HepG2 (cell line): ENCODE data around the gene DNAJC9. TPM values are rescaled to one million over a fixed set of nuclear protein-coding genes. Genes with fewer than 3 reads are reported as not detected.

Experiments
- ATAC-seq: fragments of 200-7000 bp; cut with Tn5 transposase; 3 replicates; pipeline ENCODE4 v1.9.1; 2020; ENCODE audit warnings: mild to moderate bottlenecking, moderate library complexity
- BruUV-seq: library from RNA; stranded (reverse); fragments of 400-500 nt; replicated peaks from 2 replicates; lab custom pipeline; 2021; lab: Mats Ljungman, UMichigan
- CTCF ChIA-PET: fragments of 300-600 bp; formaldehyde crosslinking; extraction: SDS; loops from one replicate; lab custom pipeline; 2021; ENCODE audit warnings: low total read pairs, inconsistent platforms, low intra/inter-chr PET ratio; lab: Yijun Ruan, JAX
- POLR2A ChIA-PET: fragments of 350-600 bp; sonication (Branson Sonifier 250); formaldehyde crosslinking; loops from one replicate; lab custom pipeline; 2020; ENCODE audit warnings: antibody characterized with exemption, inconsistent platforms; lab: Yijun Ruan, JAX
- DNase-seq: peaks from one replicate; pipeline ENCODE4 v3.0.0-alpha.2; 2015; ENCODE audit warnings: low spot score
- FAIRE-seq: peaks from 3 replicates; lab custom pipeline; 2011; peaks lifted over from hg19 to GRCh38; lab: Jason Lieb, UNC
- H2AFZ ChIP-seq: one replicate; pipeline ENCODE4 v1.6.1; 2011; ENCODE audit warnings: low read length, inconsistent platforms
- H3K27ac ChIP-seq: fragments of 300-600 bp; 3 replicates; pipeline ENCODE4 v1.8.0; 2011; ENCODE audit warnings: mixed run types, mild to moderate bottlenecking, mixed read lengths, low read length, inconsistent platforms; ENCODE audit not compliant: insufficient read depth; ENCODE audit errors: extremely low read length
- H3K27me3 ChIP-seq, 2 experiments: fragments of 200-600 bp in 1 of 2; 2 replicates in 1 of 2; 3 replicates in 1 of 2; pipeline versions ENCODE4 v1.6.0 to v1.8.0; 2011; ENCODE audit warnings: low read length in 2 of 2, mild to moderate bottlenecking in 2 of 2, moderate library complexity in 2 of 2, inconsistent platforms in 1 of 2; ENCODE audit not compliant: insufficient read depth in 2 of 2, control insufficient read depth in 1 of 2
- H3K36me3 ChIP-seq, 2 experiments: fragments of 200-600 bp in 1 of 2; replicated peaks in 1 of 2; 2 replicates in 1 of 2; 3 replicates in 1 of 2; pipeline versions ENCODE4 v1.5.1 to v1.8.0; 2011; ENCODE audit warnings: low read length in 2 of 2, inconsistent platforms in 1 of 2; ENCODE audit not compliant: insufficient read depth in 2 of 2, control insufficient read depth in 1 of 2
- H3K4me1 ChIP-seq: 2 replicates; pipeline ENCODE4 v1.5.1; 2012; ENCODE audit warnings: low read length, inconsistent platforms; ENCODE audit not compliant: insufficient read depth
- H3K4me2 ChIP-seq: 2 replicates; pipeline ENCODE4 v1.6.0; 2011; ENCODE audit warnings: low read depth, low read length, inconsistent platforms
- H3K4me3 ChIP-seq, 3 experiments: fragments of 200-600 bp in 1 of 3; sonication (generic), shearing (Covaris generic) in 1 of 3; replicated peaks in 1 of 3; 2 replicates each; pipeline ENCODE4 v1.5.1; 2011 to 2016; ENCODE audit warnings: low read length in 3 of 3, inconsistent platforms in 2 of 3, low read depth in 2 of 3, mild to moderate bottlenecking in 2 of 3, control low read depth in 1 of 3, mixed read lengths in 1 of 3; ENCODE audit not compliant: insufficient read depth in 1 of 3
- H3K79me2 ChIP-seq: one replicate; pipeline ENCODE4 v1.6.1; 2011; ENCODE audit warnings: low read length, inconsistent platforms; ENCODE audit not compliant: insufficient read depth
- H3K9ac ChIP-seq: 2 replicates; pipeline ENCODE4 v1.6.0; 2011; ENCODE audit warnings: mild to moderate bottlenecking, low read depth, low read length, inconsistent platforms; ENCODE audit not compliant: insufficient read depth
- H3K9me3 ChIP-seq: 2 replicates; pipeline ENCODE4 v1.5.1; 2012; ENCODE audit warnings: mild to moderate bottlenecking, low read length
- H4K20me1 ChIP-seq: 2 replicates; pipeline ENCODE4 v1.6.0; 2011; ENCODE audit warnings: inconsistent platforms, mild to moderate bottlenecking, low read length, moderate library complexity; ENCODE audit not compliant: insufficient read depth
- HOXA9 ChIP-seq: sonication (generic); formaldehyde crosslinking; IDR thresholded peaks from 2 replicates; pipeline ENCODE4 v1.8.1; 2022; ENCODE audit warnings: missing genetic modification reagents, mild to moderate bottlenecking, moderate library complexity, borderline replicate concordance
- ISL2 ChIP-seq: sonication (generic); formaldehyde crosslinking; IDR thresholded peaks from 2 replicates; pipeline ENCODE4 v1.5.0; 2020; ENCODE audit warnings: missing genetic modification reagents
- KLF6 ChIP-seq: IDR thresholded peaks from 2 replicates; pipeline ENCODE4 v1.8.0; 2016; ENCODE audit warnings: missing biosample characterization, missing genetic modification reagents
- MTA3 ChIP-seq: sonication (generic); formaldehyde crosslinking; IDR thresholded peaks from 2 replicates; pipeline ENCODE4 v1.4.0; 2020; ENCODE audit warnings: missing genetic modification reagents
- NPAS2 ChIP-seq: sonication (generic); formaldehyde crosslinking; IDR thresholded peaks from 2 replicates; pipeline ENCODE4 v1.8.0; 2022; ENCODE audit warnings: mild to moderate bottlenecking, missing genetic modification reagents, borderline replicate concordance
- ZNF3 ChIP-seq: IDR thresholded peaks from 2 replicates; pipeline ENCODE4 v1.7.0; 2017; ENCODE audit warnings: inconsistent platforms
- ZNF468 ChIP-seq: sonication (generic); formaldehyde crosslinking; IDR thresholded peaks from 2 replicates; pipeline ENCODE4 v1.8.0; 2022; ENCODE audit warnings: mild to moderate bottlenecking, moderate library complexity, missing genetic modification reagents
- ZNF558 ChIP-seq: sonication (generic); formaldehyde crosslinking; IDR thresholded peaks from 2 replicates; pipeline ENCODE4 v1.9.0; 2022; ENCODE audit warnings: mild to moderate bottlenecking, missing genetic modification reagents, borderline replicate concordance
- ZNF616 ChIP-seq: sonication (generic); formaldehyde crosslinking; IDR thresholded peaks from 2 replicates; pipeline ENCODE4 v1.5.0; 2020; ENCODE audit warnings: low read depth, mild to moderate bottlenecking, missing genetic modification reagents
- WGBS: methylation state at CpG from one replicate; pipeline ENCODE4 v1.1.6; 2017; ENCODE audit warnings: low lambda C conversion rate; 5-methylcytosine and 5-hydroxymethylcytosine counted together
- in situ Hi-C: cut with HindIII; loops from 2 replicates; pipeline ENCODE4 v1.10.0; 2017; ENCODE audit warnings: low pct_unique_long_range_greater_than_20kb; ENCODE audit not compliant: extremely low pct_ligation_motif_present
- intact Hi-C: fragments of 100-400 bp; cut with micrococcal nuclease; formaldehyde crosslinking; loops from one replicate; pipeline ENCODE4 v1.10.0; 2022; ENCODE audit not compliant: unreplicated experiment
- polyA plus RNA-seq, 8 experiments: library from polyadenylated mRNA; depleted of rRNA in 3 of 8; stranded (reverse) in 7 of 8; unstranded in 1 of 8; fragments of >200 nt; fragmentation: Illumina TruSeq in 4 of 8; extraction: Trizol in 4 of 8; gene quantifications; 2 replicates each; pipeline versions ENCODE4 v1.2.1 to v1.2.3, GENCODE V29; 2011 to 2016; ENCODE audit warnings: low read depth in 4 of 8, missing spikeins in 1 of 8, mixed read lengths in 1 of 8; ENCODE audit not compliant: insufficient read depth in 1 of 8
- total RNA-seq, 5 experiments: library from RNA; depleted of rRNA; stranded (reverse); fragments of >200 nt; fragmentation: Illumina TruSeq; extraction: Trizol; gene quantifications; 2 replicates each; pipeline ENCODE4 v1.2.3, GENCODE V29; 2016; ENCODE audit warnings: low read depth in 1 of 5
- TF ChIP-seq, protein P1 (sequence below): sonication (generic); formaldehyde crosslinking; IDR thresholded peaks from 2 replicates; pipeline ENCODE4 v1.4.0; 2020; ENCODE audit warnings: missing genetic modification reagents

DNAJC9 gene
- total and polyA plus RNA-seq, 2 of the 13 experiments (the other 11 are each of a cell fraction or from before 2014, with no cell fraction given), result 15.9 to 60.3 TPM

DNA sequence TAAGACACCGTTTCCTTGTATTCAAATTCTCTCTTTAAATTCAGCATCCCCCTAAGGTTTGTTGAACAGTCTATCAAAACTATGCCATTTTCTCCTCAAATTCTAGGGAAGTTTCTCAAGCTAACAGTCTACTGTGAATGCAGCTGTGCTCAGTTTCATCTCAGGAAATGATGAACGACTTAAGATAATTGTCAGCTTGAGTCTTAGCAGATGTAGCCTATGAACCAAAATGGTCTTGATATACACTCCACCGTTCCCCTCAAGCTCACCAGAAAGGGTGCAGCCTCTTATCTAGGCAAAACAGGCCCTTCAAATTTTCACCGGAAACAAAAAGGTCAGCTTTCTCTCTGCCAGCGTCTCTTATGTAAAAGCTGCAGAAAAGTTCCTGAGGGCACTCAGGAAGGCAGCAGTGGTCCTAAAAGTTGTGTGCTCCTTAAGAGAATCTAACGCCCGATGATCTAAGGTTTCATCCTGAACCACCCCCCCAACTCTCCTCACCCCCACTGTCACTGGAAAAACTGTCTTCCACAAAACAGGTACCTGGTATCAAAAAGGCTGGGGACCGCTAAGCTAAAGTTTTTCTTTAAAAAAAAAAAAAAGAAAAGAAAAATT is 2.1 kb downstream of the DNAJC9 start:
- CTCF ChIA-PET, result no interaction called here
- BruUV-seq, result no TSS peak
- Histone ChIP-seq H3K36me3 (peaks cover 4 to 38% of the 10 kb centered on the region in 2 experiments), H2AFZ (no peak overlapping the region), H3K27me3 (no peaks in the 10 kb centered on the region; a peak in 1 of 5 replicates), H4K20me1 (no peaks in the 10 kb centered on the region), H3K27ac (no peak overlapping the region), H3K4me3 (peak overlapping the region; percentile 64 to 97 (median 79); a peak in 5 of 6 replicates), H3K79me2 (peaks cover 31% of the 10 kb centered on the region), H3K9me3 (no peaks in the 10 kb centered on the region), H3K9ac (peak overlapping the region; percentile 81; the same call in 1 of the 2 replicates), H3K4me1 (peaks cover 36% of the 10 kb centered on the region), H3K4me2 (peak overlapping the region; percentile 79)
- FAIRE-seq (no peak), DNase-seq (no peak), ATAC-seq (no peak)
- POLR2A ChIA-PET, result no interaction called here
- whole genome bisulfite sequencing, result 92% methylated on average over 8 of the region's 8 CpGs
- intact Hi-C loops (no loop called here), in situ Hi-C loops (no loop called here)
- TF ChIP-seq HOXA9 (CRISPR knock-in tag) (no peak), ZNF468 (CRISPR knock-in tag) (no peak), ISL2 (CRISPR knock-in tag) (no peak), ZNF558 (CRISPR knock-in tag) (no peak), MTA3 (no peak), KLF6 (CRISPR knock-in tag) (no peak), ZNF616 (CRISPR knock-in tag) (no peak), NPAS2 (CRISPR knock-in tag) (no peak), ZNF3 (CRISPR knock-in tag) (no peak)
- TF ChIP-seq, protein P1, sequence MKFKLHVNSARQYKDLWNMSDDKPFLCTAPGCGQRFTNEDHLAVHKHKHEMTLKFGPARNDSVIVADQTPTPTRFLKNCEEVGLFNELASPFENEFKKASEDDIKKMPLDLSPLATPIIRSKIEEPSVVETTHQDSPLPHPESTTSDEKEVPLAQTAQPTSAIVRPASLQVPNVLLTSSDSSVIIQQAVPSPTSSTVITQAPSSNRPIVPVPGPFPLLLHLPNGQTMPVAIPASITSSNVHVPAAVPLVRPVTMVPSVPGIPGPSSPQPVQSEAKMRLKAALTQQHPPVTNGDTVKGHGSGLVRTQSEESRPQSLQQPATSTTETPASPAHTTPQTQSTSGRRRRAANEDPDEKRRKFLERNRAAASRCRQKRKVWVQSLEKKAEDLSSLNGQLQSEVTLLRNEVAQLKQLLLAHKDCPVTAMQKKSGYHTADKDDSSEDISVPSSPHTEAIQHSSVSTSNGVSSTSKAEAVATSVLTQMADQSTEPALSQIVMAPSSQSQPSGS (CRISPR knock-in tag), result no peak
